PC-3 (cell line): Measurements from ENCODE around the gene UPK2. TPM values are rescaled to one million over a fixed set of nuclear protein-coding genes. Genes with fewer than 3 reads are reported as not detected.
"Not testable (repeated sequence)": the region's sequence is repeated elsewhere in the genome, so short reads cannot be mapped to it uniquely, and the experiment has no call there.

Experiments used
- ATAC-seq: fragments of 200-7000 bp; cut with Tn5 transposase; 2 replicates; pipeline ENCODE4 v1.9.1; 2020; ENCODE audit warnings: mild to moderate bottlenecking, moderate library complexity
- BruUV-seq: library from RNA; stranded (reverse); fragments of 400-500 nt; replicated peaks from 2 replicates; lab custom pipeline; 2021; lab: Mats Ljungman, UMichigan
- CTCF ChIA-PET: fragments of 300-600 bp; sonication (Branson Sonifier 250); formaldehyde crosslinking; loops from one replicate; lab custom pipeline; 2022; ENCODE audit warnings: antibody characterized with exemption; lab: Charles Lee
- POLR2A ChIA-PET: fragments of 300-600 bp; sonication (Branson Sonifier 250); formaldehyde crosslinking; loops from one replicate; lab custom pipeline; 2022; ENCODE audit warnings: antibody characterized with exemption; ENCODE audit not compliant: unreplicated experiment; lab: Charles Lee
- DNase-seq: peaks from one replicate; pipeline ENCODE4 v3.0.0-alpha.2; 2015
- H2AFZ ChIP-seq: fragments of 300-600 bp; sonication (generic); 2 replicates; pipeline ENCODE4 v1.6.0; 2016; ENCODE audit warnings: antibody characterized with exemption, low read length
- H3F3A ChIP-seq: fragments of 300-600 bp; sonication (generic); one replicate; pipeline ENCODE4 v1.6.0; 2017; ENCODE audit warnings: antibody characterized with exemption, low read length, control low read depth, mild to moderate bottlenecking; ENCODE audit not compliant: unreplicated experiment
- H3K27ac ChIP-seq: fragments of 300-600 bp; sonication (generic); 2 replicates; pipeline ENCODE4 v1.5.1; 2016; ENCODE audit warnings: mild to moderate bottlenecking, low read length
- H3K27me3 ChIP-seq: fragments of 300-600 bp; sonication (generic); 2 replicates; pipeline ENCODE4 v1.6.1; 2016; ENCODE audit warnings: low read length, mixed read lengths
- H3K36me3 ChIP-seq: fragments of 300-600 bp; sonication (generic); 2 replicates; pipeline ENCODE4 v1.6.1; 2016; ENCODE audit warnings: low read depth, mixed run types, low read length, mixed read lengths
- H3K4me1 ChIP-seq: fragments of 300-600 bp; sonication (generic); 2 replicates; pipeline ENCODE4 v1.5.1; 2016; ENCODE audit warnings: low read length; ENCODE audit not compliant: insufficient read depth
- H3K4me2 ChIP-seq: fragments of 300-600 bp; sonication (generic); 2 replicates; pipeline ENCODE4 v1.6.0; 2016; ENCODE audit warnings: low read length
- H3K4me3 ChIP-seq: fragments of 300-600 bp; sonication (generic); 2 replicates; pipeline ENCODE4 v1.5.1; 2016; ENCODE audit warnings: mild to moderate bottlenecking, low read length, mixed read lengths
- H3K79me2 ChIP-seq: fragments of 300-600 bp; sonication (generic); 2 replicates; pipeline ENCODE4 v1.6.1; 2017; ENCODE audit warnings: low read length, mixed read lengths
- H3K9ac ChIP-seq: fragments of 300-600 bp; sonication (generic); 2 replicates; pipeline ENCODE4 v1.6.0; 2016; ENCODE audit warnings: mild to moderate bottlenecking, low read length
- H3K9me2 ChIP-seq: fragments of 300-600 bp; sonication (generic); replicated peaks from 2 replicates; pipeline ENCODE4 v1.6.1; 2016; ENCODE audit warnings: mixed run types, low read length, mixed read lengths
- H3K9me3 ChIP-seq: fragments of 300-600 bp; sonication (generic); 2 replicates; pipeline ENCODE4 v1.6.1; 2016; ENCODE audit warnings: low read length, mixed read lengths
- H4K20me1 ChIP-seq: fragments of 300-600 bp; sonication (generic); 2 replicates; pipeline ENCODE4 v1.6.1; 2016; ENCODE audit warnings: low read length, mixed read lengths
- EZH2 ChIP-seq: fragments of 300-600 bp; sonication (generic); IDR thresholded peaks from one replicate; pipeline ENCODE4 v1.6.1; 2017; ENCODE audit warnings: antibody characterized with exemption, mild to moderate bottlenecking, low read length; ENCODE audit not compliant: unreplicated experiment
- EZH2phosphoT487 ChIP-seq: fragments of 300-600 bp; sonication (generic); IDR thresholded peaks from 2 replicates; pipeline ENCODE4 v1.6.1; 2018; ENCODE audit warnings: mild to moderate bottlenecking, antibody characterized with exemption, low read length, borderline replicate concordance
- intact Hi-C: fragments of 100-400 bp; cut with micrococcal nuclease; formaldehyde crosslinking; loops from 2 replicates; pipeline ENCODE4 v1.9.0; 2023
- total RNA-seq: library from RNA; depleted of rRNA; stranded (reverse); fragments of >200 nt; gene quantifications from 2 replicates; pipeline ENCODE4 v1.2.3, GENCODE V29; 2014
- TF ChIP-seq, protein P1 (sequence below): fragments of 300-600 bp; sonication (generic); conservative IDR thresholded peaks from 2 replicates; pipeline ENCODE4 v1.5.1; 2017; ENCODE audit warnings: antibody characterized with exemption, low read depth, mild to moderate bottlenecking, low read length

UPK2 gene
- total RNA-seq, 1 experiment from 2014 or later = 0.44 TPM

DNA sequence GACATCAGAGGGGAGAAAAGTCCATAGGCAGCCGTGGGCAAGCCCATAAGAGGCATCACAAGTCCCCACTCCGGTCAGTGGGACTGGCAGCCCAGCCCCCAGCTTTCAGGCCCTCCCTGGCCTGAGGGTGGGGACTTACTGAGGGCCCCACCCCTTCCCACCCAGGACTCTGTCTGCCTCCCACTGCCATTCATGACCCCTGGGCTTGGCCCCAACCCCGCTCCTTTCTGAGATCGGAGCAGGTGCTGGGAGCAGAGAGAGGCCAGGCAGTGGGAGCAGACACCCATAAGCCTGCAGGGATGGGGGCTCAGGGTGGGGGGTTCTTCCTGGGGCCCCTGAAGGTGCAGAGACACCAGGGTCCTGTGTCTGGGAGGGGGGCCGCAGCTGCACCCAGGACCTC is 5.1 kb downstream of the UPK2 start:
- H3K27ac ChIP-seq = no peak overlapping the region
- no peaks in the 10 kb centered on the region for H3K36me3 ChIP-seq
- H3K9me3 ChIP-seq = no peaks in the 10 kb centered on the region
- no peaks in the 10 kb centered on the region for H3F3A ChIP-seq
- H2AFZ ChIP-seq = no peak overlapping the region
- H3K79me2 ChIP-seq = no peaks in the 10 kb centered on the region
- ChIA-PET CTCF (no interaction called here), POLR2A (no interaction called here)
- no peak overlapping the region for H3K9ac ChIP-seq
- ATAC-seq (no peak), DNase-seq (no peak)
- TF ChIP-seq EZH2phosphoT487 = no peak
- TF ChIP-seq, protein P1, sequence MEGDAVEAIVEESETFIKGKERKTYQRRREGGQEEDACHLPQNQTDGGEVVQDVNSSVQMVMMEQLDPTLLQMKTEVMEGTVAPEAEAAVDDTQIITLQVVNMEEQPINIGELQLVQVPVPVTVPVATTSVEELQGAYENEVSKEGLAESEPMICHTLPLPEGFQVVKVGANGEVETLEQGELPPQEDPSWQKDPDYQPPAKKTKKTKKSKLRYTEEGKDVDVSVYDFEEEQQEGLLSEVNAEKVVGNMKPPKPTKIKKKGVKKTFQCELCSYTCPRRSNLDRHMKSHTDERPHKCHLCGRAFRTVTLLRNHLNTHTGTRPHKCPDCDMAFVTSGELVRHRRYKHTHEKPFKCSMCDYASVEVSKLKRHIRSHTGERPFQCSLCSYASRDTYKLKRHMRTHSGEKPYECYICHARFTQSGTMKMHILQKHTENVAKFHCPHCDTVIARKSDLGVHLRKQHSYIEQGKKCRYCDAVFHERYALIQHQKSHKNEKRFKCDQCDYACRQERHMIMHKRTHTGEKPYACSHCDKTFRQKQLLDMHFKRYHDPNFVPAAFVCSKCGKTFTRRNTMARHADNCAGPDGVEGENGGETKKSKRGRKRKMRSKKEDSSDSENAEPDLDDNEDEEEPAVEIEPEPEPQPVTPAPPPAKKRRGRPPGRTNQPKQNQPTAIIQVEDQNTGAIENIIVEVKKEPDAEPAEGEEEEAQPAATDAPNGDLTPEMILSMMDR = no peak
- TF ChIP-seq EZH2 = no peak
- no peaks in the 10 kb centered on the region for H3K27me3 ChIP-seq
- BruUV-seq = no TSS peak
- peaks cover 2% of the 10 kb centered on the region; the same call in 1 of the 2 replicates for H3K4me1 ChIP-seq
- H3K9me2 ChIP-seq = no peaks in the 10 kb centered on the region
- H3K4me3 ChIP-seq = no peak overlapping the region
- no peaks in the 10 kb centered on the region for H4K20me1 ChIP-seq
- intact Hi-C loops = no loop called here
- H3K4me2 ChIP-seq = no peak overlapping the region

DNA sequence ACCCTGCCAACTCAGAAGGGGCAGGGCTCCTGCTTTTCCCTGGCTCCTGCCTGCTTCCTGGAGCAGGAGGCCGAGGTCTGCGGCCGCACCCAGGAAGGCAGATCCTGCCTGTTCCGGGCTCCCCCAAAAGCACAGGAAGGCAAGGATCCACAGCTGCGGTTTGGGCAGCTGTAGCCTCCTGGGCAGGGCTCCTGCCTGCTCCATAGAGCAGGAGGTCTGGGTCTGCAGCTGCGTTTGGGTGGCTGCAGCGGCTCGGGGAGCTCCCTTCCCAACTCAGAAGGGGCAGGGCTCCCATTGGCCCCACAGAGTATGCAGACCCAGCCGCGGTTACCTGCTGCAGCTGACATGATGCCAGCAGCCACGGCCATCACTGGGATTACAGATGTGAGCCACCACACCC is 5.5 kb downstream of the UPK2 start:
- Histone ChIP-seq H3K36me3 (no peaks in the 10 kb centered on the region), H3K9me2 (no peaks in the 10 kb centered on the region), H3K4me3 (no peak overlapping the region), H3K27me3 (no peaks in the 10 kb centered on the region), H3K27ac (no peak overlapping the region), H3K4me2 (no peak overlapping the region), H3K9me3 (no peaks in the 10 kb centered on the region), H3K79me2 (no peaks in the 10 kb centered on the region), H3K9ac (no peak overlapping the region), H3F3A (no peaks in the 10 kb centered on the region), H4K20me1 (no peaks in the 10 kb centered on the region), H2AFZ (no peak overlapping the region), H3K4me1 (no peaks in the 10 kb centered on the region)
- TF ChIP-seq EZH2phosphoT487 (no peak), EZH2 (no peak)
- TF ChIP-seq, protein P1 = no peak
- ChIA-PET CTCF (no interaction called here), POLR2A (no interaction called here)
- no TSS peak for BruUV-seq
- DNase-seq = no peak
- intact Hi-C loops = no loop called here
- no peak for ATAC-seq

GRCh38 chr11:118969508-118969907 is 13.4 kb downstream of the UPK2 start:
- POLR2A ChIA-PET, BruUV-seq, H3K36me3 ChIP-seq, intact Hi-C loops, H3K4me2 ChIP-seq, H3K9me3 ChIP-seq, H3F3A ChIP-seq, H3K4me3 ChIP-seq, H2AFZ ChIP-seq, ATAC-seq, H3K4me1 ChIP-seq, H3K9me2 ChIP-seq, DNase-seq, CTCF ChIA-PET, H3K27me3 ChIP-seq, H3K79me2 ChIP-seq, H4K20me1 ChIP-seq, H3K27ac ChIP-seq, H3K9ac ChIP-seq: not testable (repeated sequence)
